ENCODE results near the gene DPPA4. TPM values are rescaled to one million over a fixed set of nuclear protein-coding genes. Genes with fewer than 3 reads are reported as not detected.

The DPPA4 gene, protein sequence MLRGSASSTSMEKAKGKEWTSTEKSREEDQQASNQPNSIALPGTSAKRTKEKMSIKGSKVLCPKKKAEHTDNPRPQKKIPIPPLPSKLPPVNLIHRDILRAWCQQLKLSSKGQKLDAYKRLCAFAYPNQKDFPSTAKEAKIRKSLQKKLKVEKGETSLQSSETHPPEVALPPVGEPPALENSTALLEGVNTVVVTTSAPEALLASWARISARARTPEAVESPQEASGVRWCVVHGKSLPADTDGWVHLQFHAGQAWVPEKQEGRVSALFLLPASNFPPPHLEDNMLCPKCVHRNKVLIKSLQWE
- total RNA-seq (1 to 10 TPM in 1 of 2 donors, under 1 TPM in 1; 0.58 to 1.8 TPM), polyA plus RNA-seq (under 1 TPM; 0.04 to 0.29 TPM)
- long read RNA-seq, donor 1, partial matches to known transcripts, result 0 of 1 reads
- long read RNA-seq, donor 1, other reads (novel, unspliced or antisense), result 0 of 1 reads
- long read RNA-seq, donor 2, partial matches to known transcripts, result 0 of 1 reads
- long read RNA-seq, donor 2, other reads (novel, unspliced or antisense), result 0 of 1 reads
- long read RNA-seq, donor 3, result 0 reads
- long read RNA-seq, donor 4, result 0 reads
- long read RNA-seq, donor 5, result 0 reads

- Histone ChIP-seq H3K9me3 (ENCODE audit: control insufficient read depth in 4 of 4, insufficient read depth in 3 of 4, low read length in 3 of 4) (peaks cover 0 to 8% (median 0%) of the 10 kb centered on the region in 4 donors), H3K36me3 (ENCODE audit: control insufficient read depth in 4 of 4, insufficient read depth in 4 of 4, low read length in 4 of 4) (no peaks in the 10 kb centered on the region), H3K4me1 (ENCODE audit: control insufficient read depth in 5 of 5, insufficient read depth in 5 of 5, low read length in 5 of 5) (no peaks in the 10 kb centered on the region), H3K4me3 (no peak within 1 kb of the TSS), H3K27me3 (ENCODE audit: control insufficient read depth in 3 of 3, insufficient read depth in 3 of 3, low read length in 2 of 3) (peaks cover 1 to 35% (median 8%) of the 10 kb centered on the region in 3 donors), H3K9ac (ENCODE audit: insufficient read depth in 1 of 2, low read length in 2 of 2) (peak within 1 kb of the TSS in 1 of 2 donors; percentile 81), H3K27ac (ENCODE audit: low read depth in 1 of 2, low read length in 1 of 2) (no peak within 1 kb of the TSS)
- peak in 2 of 3 donors; percentile 17 to 33 for DNase-seq
- WGBS, 2 donors, result 33 to 57% methylated on average over 5 of the region's 5 CpGs
- no peak for ATAC-seq (ENCODE audit: insufficient read depth, low FRiP score)
- TF ChIP-seq, protein P1, sequence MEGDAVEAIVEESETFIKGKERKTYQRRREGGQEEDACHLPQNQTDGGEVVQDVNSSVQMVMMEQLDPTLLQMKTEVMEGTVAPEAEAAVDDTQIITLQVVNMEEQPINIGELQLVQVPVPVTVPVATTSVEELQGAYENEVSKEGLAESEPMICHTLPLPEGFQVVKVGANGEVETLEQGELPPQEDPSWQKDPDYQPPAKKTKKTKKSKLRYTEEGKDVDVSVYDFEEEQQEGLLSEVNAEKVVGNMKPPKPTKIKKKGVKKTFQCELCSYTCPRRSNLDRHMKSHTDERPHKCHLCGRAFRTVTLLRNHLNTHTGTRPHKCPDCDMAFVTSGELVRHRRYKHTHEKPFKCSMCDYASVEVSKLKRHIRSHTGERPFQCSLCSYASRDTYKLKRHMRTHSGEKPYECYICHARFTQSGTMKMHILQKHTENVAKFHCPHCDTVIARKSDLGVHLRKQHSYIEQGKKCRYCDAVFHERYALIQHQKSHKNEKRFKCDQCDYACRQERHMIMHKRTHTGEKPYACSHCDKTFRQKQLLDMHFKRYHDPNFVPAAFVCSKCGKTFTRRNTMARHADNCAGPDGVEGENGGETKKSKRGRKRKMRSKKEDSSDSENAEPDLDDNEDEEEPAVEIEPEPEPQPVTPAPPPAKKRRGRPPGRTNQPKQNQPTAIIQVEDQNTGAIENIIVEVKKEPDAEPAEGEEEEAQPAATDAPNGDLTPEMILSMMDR (IDR thresholded peaks at IDR 0.05; ENCODE audit: control extremely low read depth, extremely low read depth), result no peak
Measured at GRCh38 chr3:109337393-109337792, at the start of gene DPPA4. TSS of gene DPPA4 (minus strand) at chr3:109337546. CDS start at chr3:109337517, 29 bp downstream.

- H3K27ac ChIP-seq (ENCODE audit: low read depth in 1 of 2, low read length in 1 of 2), result no peak overlapping the region
- ATAC-seq (ENCODE audit: insufficient read depth, low FRiP score), result no peak
- WGBS, 2 donors, result 74 to 76% methylated on average over 7 of the region's 7 CpGs
- TF ChIP-seq, protein P1 (IDR thresholded peaks at IDR 0.05; ENCODE audit: control extremely low read depth, extremely low read depth), result no peak
- no peaks in the 10 kb centered on the region for H3K9me3 ChIP-seq (ENCODE audit: control insufficient read depth in 4 of 4, insufficient read depth in 3 of 4, low read length in 3 of 4)
- H3K9ac ChIP-seq (ENCODE audit: insufficient read depth in 1 of 2, low read length in 2 of 2), result no peak overlapping the region
- H3K4me3 ChIP-seq, result no peak overlapping the region
- H3K4me1 ChIP-seq (ENCODE audit: control insufficient read depth in 5 of 5, insufficient read depth in 5 of 5, low read length in 5 of 5), result no peaks in the 10 kb centered on the region
- no peak for DNase-seq
- peaks cover 0 to 2% (median 0%) of the 10 kb centered on the region in 3 donors for H3K27me3 ChIP-seq (ENCODE audit: control insufficient read depth in 3 of 3, insufficient read depth in 3 of 3, low read length in 2 of 3)
- no peaks in the 10 kb centered on the region for H3K36me3 ChIP-seq (ENCODE audit: control insufficient read depth in 4 of 4, insufficient read depth in 4 of 4, low read length in 4 of 4)
Measured at GRCh38 chr3:109385442-109386318, 48.3 kb upstream of the DPPA4 start.

GRCh38 chr3:109384164-109384563 is 46.8 kb upstream of the DPPA4 start:
- DNase-seq (no peak), ATAC-seq (ENCODE audit: insufficient read depth, low FRiP score) (no peak)
- Histone ChIP-seq H3K27me3 (ENCODE audit: control insufficient read depth in 3 of 3, insufficient read depth in 3 of 3, low read length in 2 of 3) (peaks cover 0 to 2% (median 0%) of the 10 kb centered on the region in 3 donors), H3K27ac (ENCODE audit: low read depth in 1 of 2, low read length in 1 of 2) (no peak overlapping the region), H3K4me1 (ENCODE audit: control insufficient read depth in 5 of 5, insufficient read depth in 5 of 5, low read length in 5 of 5) (no peaks in the 10 kb centered on the region), H3K36me3 (ENCODE audit: control insufficient read depth in 4 of 4, insufficient read depth in 4 of 4, low read length in 4 of 4) (no peaks in the 10 kb centered on the region), H3K4me3 (no peak overlapping the region), H3K9me3 (ENCODE audit: control insufficient read depth in 4 of 4, insufficient read depth in 3 of 4, low read length in 3 of 4) (no peaks in the 10 kb centered on the region), H3K9ac (ENCODE audit: insufficient read depth in 1 of 2, low read length in 2 of 2) (no peak overlapping the region)
- TF ChIP-seq, protein P1 (IDR thresholded peaks at IDR 0.05; ENCODE audit: control extremely low read depth, extremely low read depth), result no peak
- 72 to 74% methylated on average over 1 of the region's 1 CpG for WGBS, 2 donors

All from lung (tissue), 16 donors.